DMS53 treated with DMSO at 0.1 percent for 48 hours (cell line): ENCODE data around the gene NOL4L.

Experiments used
- DNase-seq: peaks from one replicate; lab custom pipeline; 2025; ENCODE audit not compliant: unreplicated experiment; lab: John Stamatoyannopoulos, UW

NOL4L gene

DNA sequence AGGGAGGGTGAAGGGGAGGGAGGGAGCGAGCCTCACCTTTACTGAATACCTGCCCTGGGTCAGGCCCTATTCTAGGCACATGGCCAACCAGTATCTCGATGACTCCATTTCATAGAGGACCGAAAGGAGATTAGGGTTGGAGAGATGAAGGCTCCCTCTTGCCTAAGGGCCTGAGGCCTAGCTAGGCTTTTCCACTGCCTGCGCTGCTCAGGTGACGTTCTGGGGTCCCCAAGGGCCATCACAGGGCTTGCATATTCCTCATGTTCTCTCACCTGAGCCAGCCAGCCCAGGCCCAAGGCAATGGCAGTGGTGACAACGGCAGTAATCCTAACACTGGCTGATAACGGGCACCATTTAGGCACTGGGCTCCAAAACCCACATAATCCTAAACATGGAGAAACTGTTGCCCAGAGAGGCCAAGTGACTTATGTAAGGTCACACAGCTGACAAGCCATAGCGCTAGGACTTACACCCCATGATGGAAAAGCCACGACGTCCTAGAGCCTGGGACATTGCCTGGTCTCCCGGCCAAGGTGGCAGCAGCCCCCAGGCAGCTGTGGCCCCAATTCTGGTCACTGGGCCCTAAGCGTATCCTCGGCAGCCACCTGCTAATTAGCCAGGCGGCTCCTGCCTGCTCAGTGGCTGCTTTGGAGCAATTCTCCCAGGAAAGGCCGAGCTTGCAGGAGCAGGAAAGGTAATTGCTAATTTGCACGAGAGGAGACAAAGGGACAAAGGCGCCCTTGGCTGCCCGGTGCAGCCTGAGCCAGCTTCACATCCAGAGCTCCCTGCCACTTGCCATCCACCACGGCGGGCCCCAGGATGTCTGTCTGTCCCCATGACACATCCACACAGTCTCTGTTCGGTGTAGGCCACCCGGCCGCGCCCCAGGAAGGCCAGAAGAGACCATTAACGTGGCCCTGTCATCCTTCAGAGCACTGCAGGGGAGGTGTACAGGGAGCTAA is 21.5 kb downstream of the NOL4L start:
- DNase-seq = no peak

DNA sequence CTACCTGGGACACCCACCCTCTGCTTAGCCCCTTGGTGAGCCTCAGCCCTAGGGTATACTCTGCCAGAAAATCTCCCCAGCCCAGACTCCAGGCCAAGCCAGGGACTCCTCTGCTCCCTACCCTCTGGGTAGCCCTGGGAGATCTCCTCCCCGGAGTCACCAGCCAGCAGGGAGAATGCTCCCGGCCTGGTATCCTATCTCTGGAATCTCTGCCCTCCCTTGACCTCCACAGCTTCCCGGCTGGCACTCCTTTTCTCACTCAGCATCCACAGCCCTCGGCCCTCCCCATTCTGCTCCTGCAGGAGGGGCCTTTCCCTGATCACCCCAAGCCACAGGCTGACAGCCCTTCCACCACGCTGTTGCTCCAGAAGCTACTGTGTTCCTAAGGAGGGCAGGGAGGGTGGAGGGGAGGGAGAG is 22.6 kb downstream of the NOL4L start:
- DNase-seq = no peak

DNA sequence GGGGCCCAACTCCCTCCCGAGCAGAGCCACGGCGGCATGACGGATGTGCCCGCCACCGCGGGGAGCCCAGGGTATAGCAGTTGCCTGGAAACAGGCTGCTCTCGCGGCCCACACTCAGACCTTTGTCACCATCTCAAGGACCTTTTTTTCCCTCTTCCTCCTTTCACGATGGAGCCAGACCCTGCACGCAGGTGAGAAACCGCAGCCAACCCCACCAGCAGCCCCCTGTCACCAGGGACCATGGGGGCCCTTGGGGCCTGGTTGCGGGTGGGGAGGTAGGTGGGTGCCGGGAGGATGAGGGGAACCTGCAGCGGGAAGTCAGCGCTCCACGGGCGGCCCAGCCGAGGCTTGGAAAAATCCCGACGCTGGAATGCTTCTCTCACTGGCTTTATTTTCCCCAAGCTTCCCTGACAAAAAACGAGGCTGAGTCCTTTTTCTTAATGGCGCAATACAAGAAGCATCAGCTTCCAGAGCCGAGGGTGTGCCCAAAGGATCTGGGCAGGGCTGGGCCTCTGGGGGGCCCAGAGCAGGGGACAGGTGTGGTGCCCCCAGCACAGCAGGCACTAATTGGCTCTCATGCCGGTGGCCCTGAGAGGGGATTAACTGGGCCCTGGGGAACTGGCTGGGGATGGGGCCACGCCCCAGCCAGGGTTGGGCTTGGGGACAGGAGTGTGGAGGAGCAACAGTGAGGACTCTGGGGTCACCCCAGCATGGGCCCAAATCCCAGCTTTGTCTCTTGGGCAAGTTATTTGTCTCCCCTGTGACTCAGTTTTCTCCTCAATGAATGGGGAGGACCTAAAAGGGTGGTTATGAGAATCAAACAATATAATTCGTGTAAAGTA is 23.9 kb downstream of the NOL4L start:
- no peak for DNase-seq

DNA sequence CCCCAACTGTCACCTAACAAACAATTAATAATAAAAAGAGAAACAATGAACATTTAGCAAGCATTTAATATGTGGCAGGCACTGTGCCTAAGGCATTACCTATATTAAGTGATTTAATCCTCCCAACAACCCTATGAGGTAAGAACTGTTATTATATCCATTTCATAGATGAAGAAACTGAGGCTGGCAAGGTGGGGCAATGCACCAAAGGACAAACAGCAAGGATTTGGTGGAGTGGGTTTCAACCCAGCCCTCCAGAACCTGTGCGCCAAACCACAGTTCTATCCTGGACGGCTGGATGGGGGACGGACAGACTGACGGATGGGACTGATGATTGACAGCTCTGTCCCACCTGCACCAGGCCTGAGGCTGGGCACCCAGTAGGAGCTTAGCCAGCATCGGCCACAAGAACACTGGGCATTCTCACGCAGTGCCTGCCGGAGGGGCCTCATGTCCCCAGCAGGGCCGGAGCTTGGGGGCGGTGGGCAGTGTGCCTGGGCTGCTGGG is 24.6 kb downstream of the NOL4L start:
- no peak for DNase-seq

DNA sequence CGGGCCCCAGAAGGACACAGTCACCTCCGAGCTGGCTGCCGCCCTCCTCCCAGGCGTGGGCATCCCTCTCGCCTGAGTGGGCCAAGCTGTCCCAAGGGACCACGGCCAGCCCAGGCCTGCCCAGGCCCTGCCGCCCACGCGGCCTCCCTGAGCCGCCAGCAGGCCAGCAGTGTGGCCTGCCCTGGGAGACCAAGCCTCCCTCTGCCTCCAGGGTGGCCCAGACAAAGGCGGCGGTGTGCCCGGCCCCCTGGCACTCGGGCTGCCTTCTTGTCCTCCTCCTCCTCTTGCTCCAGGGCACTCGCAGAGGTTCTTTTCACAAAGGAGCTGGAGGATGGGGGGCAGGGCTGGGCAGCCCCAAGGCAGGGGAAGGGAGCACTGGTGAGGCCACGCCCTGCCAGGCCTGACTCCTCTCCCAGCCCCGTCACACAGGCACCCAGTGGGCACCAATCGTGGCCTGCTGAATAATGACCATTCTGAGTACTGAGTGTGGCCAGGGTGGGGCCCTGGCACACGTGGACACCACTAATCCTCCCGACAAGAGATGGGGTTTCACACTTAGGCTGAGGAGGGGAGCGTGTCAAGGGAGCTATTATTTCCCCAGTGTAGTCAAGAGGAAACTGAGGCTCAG is 25.3 kb downstream of the NOL4L start:
- no peak for DNase-seq

- no peak for DNase-seq
Measured at GRCh38 chr20:32559205-32559752, 25.9 kb downstream of the NOL4L start.

DNA sequence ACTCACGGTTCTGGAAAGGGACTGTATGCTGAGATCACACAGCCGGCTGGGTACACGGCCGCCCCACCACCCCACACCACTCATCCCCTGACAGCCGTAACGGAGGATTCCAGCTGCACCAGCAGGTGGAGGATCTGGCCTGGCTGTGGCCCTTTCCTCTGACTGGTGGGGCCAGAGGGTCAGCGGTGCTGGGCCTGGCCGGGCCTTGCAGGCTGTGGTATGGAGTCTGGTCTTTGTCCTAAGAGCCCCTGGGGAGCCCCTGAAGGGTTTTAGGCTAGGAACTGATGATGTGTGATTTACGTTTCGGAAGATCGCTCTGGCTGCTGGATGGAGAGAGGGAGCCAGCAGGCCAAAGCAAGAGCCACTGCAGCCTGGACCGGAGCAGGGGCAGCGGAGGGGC is 26.6 kb downstream of the NOL4L start:
- no peak for DNase-seq

DNA sequence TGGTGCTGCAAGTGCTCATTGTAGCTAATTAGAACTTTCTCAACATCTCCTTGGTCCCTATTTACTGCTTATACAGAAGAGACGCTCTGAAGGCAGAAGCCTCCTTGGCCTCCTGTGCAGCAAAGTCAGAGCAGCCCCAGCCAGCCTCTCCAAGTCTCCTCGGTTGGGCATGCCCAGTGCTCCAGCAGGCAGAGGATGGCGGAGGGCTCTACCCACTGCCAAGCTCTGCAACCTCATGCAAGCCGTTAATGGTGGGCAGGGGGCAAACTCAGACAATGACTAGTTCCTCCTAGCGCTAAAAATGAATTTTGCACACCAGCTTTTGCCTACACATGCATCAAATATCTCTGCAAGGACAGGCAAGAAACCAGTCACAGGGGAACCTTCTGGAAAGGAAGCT is 27.8 kb downstream of the NOL4L start:
- DNase-seq = no peak

DNA sequence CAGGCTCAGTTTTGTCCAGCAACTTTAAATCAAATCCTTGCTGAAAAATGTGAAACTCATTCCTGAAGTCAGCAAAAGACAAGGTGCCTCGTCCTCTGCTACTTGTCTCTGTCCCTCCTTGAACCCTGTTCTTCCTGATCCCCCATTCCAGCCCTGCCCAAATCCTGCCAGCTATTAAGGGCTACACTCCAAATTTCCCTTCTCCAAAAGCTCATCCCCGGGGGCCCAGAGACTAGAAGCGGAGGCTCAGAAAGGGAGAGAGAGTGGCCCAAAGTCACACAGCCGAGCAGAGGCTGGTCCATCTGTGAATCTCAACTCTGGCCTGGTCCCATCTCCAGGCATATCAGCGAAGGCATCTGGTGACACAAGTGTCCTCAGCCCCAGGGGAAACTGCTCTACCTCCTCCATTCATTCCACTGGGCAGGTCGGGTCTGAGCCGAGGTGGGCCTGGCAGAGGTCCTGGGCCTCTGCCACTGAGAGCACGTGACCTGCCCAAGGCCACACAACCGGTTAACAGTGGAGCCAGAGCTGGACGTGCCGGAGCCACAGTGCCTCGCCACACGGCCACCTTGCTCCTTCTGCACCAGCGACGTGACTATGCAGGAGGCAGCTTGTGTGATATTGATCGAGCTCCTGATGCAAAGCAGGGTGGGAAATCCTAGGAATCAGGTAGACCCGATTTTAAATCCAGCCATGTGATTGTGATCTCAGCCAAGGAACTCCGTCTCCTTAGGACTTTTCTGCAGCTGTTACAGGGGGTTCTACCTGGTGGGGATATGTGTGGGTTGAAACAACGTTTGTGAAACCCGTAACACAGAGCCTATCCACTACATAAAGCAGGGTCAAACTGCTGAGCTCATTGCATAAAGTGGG is 28.6 kb downstream of the NOL4L start:
- no peak for DNase-seq

DNA sequence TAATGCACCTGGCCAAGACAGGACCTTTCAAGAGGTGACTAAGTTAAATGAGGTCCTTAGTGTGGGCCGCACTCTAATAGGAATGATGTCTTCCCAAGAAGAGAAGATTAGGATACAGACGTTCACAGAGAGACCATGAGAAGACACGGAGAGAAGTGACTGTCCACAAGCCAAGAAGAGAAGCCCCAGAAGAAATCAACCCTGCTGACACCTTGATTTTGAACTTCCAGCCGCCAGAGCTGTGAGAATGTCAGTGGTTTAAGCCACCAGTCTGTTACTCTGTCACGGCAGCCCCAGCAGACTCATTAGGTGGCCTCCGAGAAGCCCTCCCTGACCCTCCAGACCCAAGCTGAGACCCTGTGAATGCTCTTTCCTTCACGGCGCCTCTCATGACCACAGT is 29.5 kb downstream of the NOL4L start:
- no peak for DNase-seq

DNA sequence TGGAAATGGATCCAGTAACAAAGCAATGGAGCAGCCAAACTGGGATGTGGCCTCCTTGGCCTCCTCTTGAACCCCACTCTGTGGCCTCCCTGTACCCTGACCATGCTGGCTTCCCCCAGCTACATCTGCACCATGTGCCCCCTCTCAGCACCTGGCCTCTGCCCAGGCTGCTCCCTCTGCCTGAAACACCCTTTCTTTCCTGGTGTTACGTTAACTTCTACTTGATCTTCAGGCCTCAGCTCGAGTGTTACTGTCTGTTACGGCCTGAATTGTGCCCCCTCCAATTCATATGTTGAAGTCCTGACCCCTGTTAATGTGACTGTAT is 30.2 kb downstream of the NOL4L start:
- DNase-seq = no peak

GRCh38 chr20:32553618-32554017 is 31.5 kb downstream of the NOL4L start:
- no peak for DNase-seq

GRCh38 chr20:32551693-32552092 is 33.4 kb downstream of the NOL4L start:
- no peak for DNase-seq

- DNase-seq = no peak
Measured at GRCh38 chr20:32549842-32550241, 35.3 kb downstream of the NOL4L start.

GRCh38 chr20:32547753-32548034 is 37.4 kb downstream of the NOL4L start:
- no peak for DNase-seq

DNA sequence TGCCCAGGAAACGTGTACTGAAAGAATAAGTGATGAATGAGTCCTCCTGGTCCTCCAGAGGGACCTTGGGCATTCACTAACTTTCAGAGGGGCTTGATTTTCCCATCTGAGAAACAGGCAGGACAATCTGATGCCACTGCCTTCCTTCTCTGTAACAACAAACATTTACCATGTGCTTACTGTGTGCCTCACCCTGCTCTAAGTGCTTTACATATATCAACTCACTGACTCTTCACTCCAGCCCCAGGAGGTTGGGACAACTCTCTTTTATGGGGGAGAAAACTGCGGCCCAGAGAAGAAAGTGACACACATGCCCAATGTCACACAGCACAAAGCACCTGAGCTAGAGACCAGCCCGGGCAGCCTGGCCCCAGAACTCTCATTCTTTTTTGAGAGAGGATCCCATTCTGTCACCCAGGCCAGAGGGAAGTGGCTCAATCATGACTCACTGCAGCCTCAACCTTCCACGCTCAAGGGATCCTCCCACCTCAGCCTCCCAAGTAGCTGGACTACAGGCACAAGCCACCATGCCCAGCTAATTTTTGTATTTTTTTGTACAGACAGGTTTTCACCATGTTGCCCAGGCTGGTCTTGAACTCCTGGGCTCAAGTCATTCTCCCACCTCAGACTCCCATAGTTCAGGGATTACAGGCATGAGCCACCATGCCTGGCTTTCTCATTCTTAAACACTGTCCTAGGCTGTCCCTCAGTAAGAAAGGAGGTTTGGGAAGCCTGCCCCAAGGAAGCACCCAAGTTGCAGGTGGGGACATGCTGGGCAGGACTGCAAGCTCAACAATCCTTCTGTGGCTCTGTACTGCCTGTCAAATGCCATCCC is 38.0 kb downstream of the NOL4L start:
- DNase-seq = no peak

- DNase-seq = no peak
Measured at GRCh38 chr20:32544893-32545840, 40.0 kb downstream of the NOL4L start.

GRCh38 chr20:32544260-32544722 is 40.8 kb downstream of the NOL4L start:
- DNase-seq = no peak
